Measurements from ENCODE around the gene CES4A. TPM values are rescaled to one million over a fixed set of nuclear protein-coding genes. Genes with fewer than 3 reads are reported as not detected.
A peak's percentile ranks its signal among the peaks of the same experiment; 100 is the strongest.

Gene CES4A
- total and polyA plus RNA-seq, 2 of the 13 experiments (the other 11 are each of a cell fraction or from before 2014, with no cell fraction given) = 0.09 to 0.17 TPM

GRCh38 chr16:67017810-67018488, 29.6 kb downstream of the CES4A start:
- POLR2A ChIA-PET = interaction anchor here (0.7 to 1.9 kb wide), 17 partner anchors 8 to 167 kb away, joined by 3 to 13 read pairs (median 6); partner anchors contain the start of genes B3GNT9, CBFB, CES3 and NOL3
- in situ Hi-C loops (cut with HindIII; ENCODE audit: extremely low pct_ligation_motif_present, low pct_unique_long_range_greater_than_20kb) (loop anchor here (5.0 kb wide), 1 partner anchor 139 kb away; the partner anchor contains the start of genes FBXL8 and TRADD), intact Hi-C loops (cut with micrococcal nuclease; ENCODE audit: unreplicated experiment) (loop anchor here (1.0 to 10.0 kb wide), 7 partner anchors 11 to 167 kb away; partner anchors contain the start of genes CBFB and PHAF1)
- no peaks in the 10 kb centered on the region for H3K79me2 ChIP-seq (ENCODE audit: insufficient read depth, low read length)
- DNase-seq (ENCODE audit: low spot score) (peak; percentile 99), ATAC-seq (peak; percentile 93), FAIRE-seq (peak; percentile 100)
- peaks cover 9 to 24% of the 10 kb centered on the region in 2 experiments for H3K27me3 ChIP-seq (ENCODE audit: control insufficient read depth in 1 of 2, insufficient read depth in 2 of 2, low read length in 2 of 2)
- no peak overlapping the region for H2AFZ ChIP-seq (ENCODE audit: low read length)
- CTCF ChIA-PET (ENCODE audit: low intra/inter-chr PET ratio, low total read pairs) = interaction anchor here (0.7 to 4.2 kb wide), 8 partner anchors 40 to 261 kb away, joined by 3 to 28 read pairs (median 8); partner anchors contain the start of genes MATCAP1 and PLEKHG4
- H4K20me1 ChIP-seq (ENCODE audit: insufficient read depth, low read length) = no peaks in the 10 kb centered on the region
- no peak overlapping the region for H3K4me2 ChIP-seq (ENCODE audit: low read depth, low read length)
- H3K9me3 ChIP-seq (ENCODE audit: low read length) = no peaks in the 10 kb centered on the region
- H3K4me3 ChIP-seq (replicated peaks in 1 of 3; ENCODE audit: insufficient read depth in 1 of 3, low read depth in 2 of 3, low read length in 3 of 3) = no peak overlapping the region
- peaks cover 50% of the 10 kb centered on the region for H3K4me1 ChIP-seq (ENCODE audit: insufficient read depth, low read length)
- 18% methylated on average over 5 of the region's 6 CpGs for WGBS (ENCODE audit: low lambda C conversion rate)
- H3K27ac ChIP-seq (ENCODE audit: extremely low read length, insufficient read depth, low read length) = no peak overlapping the region
- no peak overlapping the region for H3K9ac ChIP-seq (ENCODE audit: insufficient read depth, low read depth, low read length)
- no TSS peak for BruUV-seq (replicated peaks)
- no peaks in the 10 kb centered on the region for H3K36me3 ChIP-seq (replicated peaks in 1 of 2; ENCODE audit: control insufficient read depth in 1 of 2, insufficient read depth in 2 of 2, low read length in 2 of 2)
- TF ChIP-seq ATF3 (CRISPR knock-in tag; IDR thresholded peaks at IDR 0.05) (no peak), SRSF4 (IDR thresholded peaks at IDR 0.05; ENCODE audit: low read depth, low read length, poor library complexity, severe bottlenecking) (no peak), SP5 (CRISPR knock-in tag; IDR thresholded peaks at IDR 0.05; ENCODE audit: borderline replicate concordance, low read depth) (peak; percentile 40; the same call in 1 of the 2 replicates), ZBTB3 (CRISPR knock-in tag; IDR thresholded peaks at IDR 0.05; ENCODE audit: borderline replicate concordance, low read depth) (no peak), AHR (CRISPR knock-in tag; IDR thresholded peaks at IDR 0.05) (peak; percentile 53; the same call in 1 of the 2 replicates), ZNF652 (CRISPR knock-in tag; IDR thresholded peaks at IDR 0.05; ENCODE audit: borderline replicate concordance, low read depth) (peak; percentile 47; the same call in 1 of the 2 replicates), RFX5 (IDR thresholded peaks at IDR 0.05; ENCODE audit: low read depth, low read length) (peak; percentile 46; the same call in 1 of the 2 replicates), PHF21A (CRISPR knock-in tag; IDR thresholded peaks at IDR 0.05) (peak; percentile 81), MYC (CRISPR knock-in tag; IDR thresholded peaks at IDR 0.05; ENCODE audit: borderline replicate concordance) (no peak), SMARCC2 (IDR thresholded peaks at IDR 0.05) (no peak), NR2F1 (CRISPR knock-in tag; IDR thresholded peaks at IDR 0.05) (no peak), ZNF280D (CRISPR knock-in tag; IDR thresholded peaks at IDR 0.05) (0 out of 2 replicates have a peak, but pooled peaks have one; percentile 39), ZBTB1 (CRISPR knock-in tag; IDR thresholded peaks at IDR 0.05; ENCODE audit: borderline replicate concordance) (no peak)
- TF ChIP-seq, protein P1, sequence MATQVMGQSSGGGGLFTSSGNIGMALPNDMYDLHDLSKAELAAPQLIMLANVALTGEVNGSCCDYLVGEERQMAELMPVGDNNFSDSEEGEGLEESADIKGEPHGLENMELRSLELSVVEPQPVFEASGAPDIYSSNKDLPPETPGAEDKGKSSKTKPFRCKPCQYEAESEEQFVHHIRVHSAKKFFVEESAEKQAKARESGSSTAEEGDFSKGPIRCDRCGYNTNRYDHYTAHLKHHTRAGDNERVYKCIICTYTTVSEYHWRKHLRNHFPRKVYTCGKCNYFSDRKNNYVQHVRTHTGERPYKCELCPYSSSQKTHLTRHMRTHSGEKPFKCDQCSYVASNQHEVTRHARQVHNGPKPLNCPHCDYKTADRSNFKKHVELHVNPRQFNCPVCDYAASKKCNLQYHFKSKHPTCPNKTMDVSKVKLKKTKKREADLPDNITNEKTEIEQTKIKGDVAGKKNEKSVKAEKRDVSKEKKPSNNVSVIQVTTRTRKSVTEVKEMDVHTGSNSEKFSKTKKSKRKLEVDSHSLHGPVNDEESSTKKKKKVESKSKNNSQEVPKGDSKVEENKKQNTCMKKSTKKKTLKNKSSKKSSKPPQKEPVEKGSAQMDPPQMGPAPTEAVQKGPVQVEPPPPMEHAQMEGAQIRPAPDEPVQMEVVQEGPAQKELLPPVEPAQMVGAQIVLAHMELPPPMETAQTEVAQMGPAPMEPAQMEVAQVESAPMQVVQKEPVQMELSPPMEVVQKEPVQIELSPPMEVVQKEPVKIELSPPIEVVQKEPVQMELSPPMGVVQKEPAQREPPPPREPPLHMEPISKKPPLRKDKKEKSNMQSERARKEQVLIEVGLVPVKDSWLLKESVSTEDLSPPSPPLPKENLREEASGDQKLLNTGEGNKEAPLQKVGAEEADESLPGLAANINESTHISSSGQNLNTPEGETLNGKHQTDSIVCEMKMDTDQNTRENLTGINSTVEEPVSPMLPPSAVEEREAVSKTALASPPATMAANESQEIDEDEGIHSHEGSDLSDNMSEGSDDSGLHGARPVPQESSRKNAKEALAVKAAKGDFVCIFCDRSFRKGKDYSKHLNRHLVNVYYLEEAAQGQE (IDR thresholded peaks at IDR 0.05; ENCODE audit: borderline replicate concordance in 1 of 2, low read depth in 1 of 2, low read length in 2 of 2) = 0 out of 4 replicates have a peak, but pooled peaks of 1 of the 2 experiments have one; percentile 10
